ENCODE data around the gene ALDH16A1. TPM values are rescaled to one million over a fixed set of nuclear protein-coding genes. Genes with fewer than 3 reads are reported as not detected.

ALDH16A1 gene
- total RNA-seq, 1 donor from 2014 or later, result 14.7 TPM

GRCh38 chr19:49479975-49480628 is 27.1 kb downstream of the ALDH16A1 start:
- no peaks in the 10 kb centered on the region for H3K79me2 ChIP-seq (ENCODE audit: low read depth)
- TF ChIP-seq EZH2phosphoT487 (IDR thresholded peaks at IDR 0.05), result no peak
- TF ChIP-seq EZH2 (IDR thresholded peaks at IDR 0.05), result no peak
- TF ChIP-seq, protein P1, sequence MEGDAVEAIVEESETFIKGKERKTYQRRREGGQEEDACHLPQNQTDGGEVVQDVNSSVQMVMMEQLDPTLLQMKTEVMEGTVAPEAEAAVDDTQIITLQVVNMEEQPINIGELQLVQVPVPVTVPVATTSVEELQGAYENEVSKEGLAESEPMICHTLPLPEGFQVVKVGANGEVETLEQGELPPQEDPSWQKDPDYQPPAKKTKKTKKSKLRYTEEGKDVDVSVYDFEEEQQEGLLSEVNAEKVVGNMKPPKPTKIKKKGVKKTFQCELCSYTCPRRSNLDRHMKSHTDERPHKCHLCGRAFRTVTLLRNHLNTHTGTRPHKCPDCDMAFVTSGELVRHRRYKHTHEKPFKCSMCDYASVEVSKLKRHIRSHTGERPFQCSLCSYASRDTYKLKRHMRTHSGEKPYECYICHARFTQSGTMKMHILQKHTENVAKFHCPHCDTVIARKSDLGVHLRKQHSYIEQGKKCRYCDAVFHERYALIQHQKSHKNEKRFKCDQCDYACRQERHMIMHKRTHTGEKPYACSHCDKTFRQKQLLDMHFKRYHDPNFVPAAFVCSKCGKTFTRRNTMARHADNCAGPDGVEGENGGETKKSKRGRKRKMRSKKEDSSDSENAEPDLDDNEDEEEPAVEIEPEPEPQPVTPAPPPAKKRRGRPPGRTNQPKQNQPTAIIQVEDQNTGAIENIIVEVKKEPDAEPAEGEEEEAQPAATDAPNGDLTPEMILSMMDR (IDR thresholded peaks at IDR 0.05), result no peak
- H4K20me1 ChIP-seq (ENCODE audit: low read depth), result no peaks in the 10 kb centered on the region
- H3K9me3 Mint-ChIP-seq, result no peaks in the 10 kb centered on the region
- H3K4me3 Mint-ChIP-seq, result no peak overlapping the region
- H3K9ac ChIP-seq, result no peak overlapping the region
- no peak overlapping the region for H2AFZ ChIP-seq (replicated peaks)
- peaks cover 4% of the 10 kb centered on the region for H3K27me3 ChIP-seq
- peaks cover 4% of the 10 kb centered on the region for H3K27me3 Mint-ChIP-seq (ENCODE audit: insufficient read depth, low read depth)
- no peaks in the 10 kb centered on the region for H3K9me3 ChIP-seq (ENCODE audit: low read depth)
- no peaks in the 10 kb centered on the region for H3K36me3 Mint-ChIP-seq
- DNase-seq (ENCODE audit: low spot score), result no peak
- no peaks in the 10 kb centered on the region for H3K36me3 ChIP-seq
- H3K4me2 ChIP-seq, result no peak overlapping the region
- H3K27ac ChIP-seq, result no peak overlapping the region
- H3K4me3 ChIP-seq, result no peak overlapping the region
- H3F3A ChIP-seq (ENCODE audit: low read depth), result peaks cover 23% of the 10 kb centered on the region
- H3K4me1 Mint-ChIP-seq, result peaks cover 8% of the 10 kb centered on the region
- H3K4me1 ChIP-seq, result no peaks in the 10 kb centered on the region
- H3K27ac Mint-ChIP-seq, result no peak overlapping the region

GRCh38 chr19:49481020-49481683 is 28.1 kb downstream of the ALDH16A1 start:
- H3F3A ChIP-seq (ENCODE audit: low read depth), result peaks cover 13% of the 10 kb centered on the region
- H2AFZ ChIP-seq (replicated peaks), result no peak overlapping the region
- Mint-ChIP-seq H3K27me3 (ENCODE audit: insufficient read depth, low read depth) (peaks cover 4% of the 10 kb centered on the region), H3K4me3 (no peak overlapping the region), H3K27ac (no peak overlapping the region), H3K36me3 (no peaks in the 10 kb centered on the region), H3K4me1 (peaks cover 4% of the 10 kb centered on the region), H3K9me3 (no peaks in the 10 kb centered on the region)
- no peaks in the 10 kb centered on the region for H3K79me2 ChIP-seq (ENCODE audit: low read depth)
- H3K27ac ChIP-seq, result no peak overlapping the region
- no peaks in the 10 kb centered on the region for H4K20me1 ChIP-seq (ENCODE audit: low read depth)
- no peaks in the 10 kb centered on the region for H3K27me3 ChIP-seq
- H3K9me3 ChIP-seq (ENCODE audit: low read depth), result no peaks in the 10 kb centered on the region
- no peaks in the 10 kb centered on the region for H3K4me1 ChIP-seq
- TF ChIP-seq EZH2 (IDR thresholded peaks at IDR 0.05) (no peak), EZH2phosphoT487 (IDR thresholded peaks at IDR 0.05) (no peak)
- TF ChIP-seq, protein P1 (IDR thresholded peaks at IDR 0.05), result no peak
- H3K9ac ChIP-seq, result no peak overlapping the region
- no peaks in the 10 kb centered on the region for H3K36me3 ChIP-seq
- DNase-seq (ENCODE audit: low spot score), result no peak
- no peak overlapping the region for H3K4me3 ChIP-seq
- H3K4me2 ChIP-seq, result no peak overlapping the region

DNA sequence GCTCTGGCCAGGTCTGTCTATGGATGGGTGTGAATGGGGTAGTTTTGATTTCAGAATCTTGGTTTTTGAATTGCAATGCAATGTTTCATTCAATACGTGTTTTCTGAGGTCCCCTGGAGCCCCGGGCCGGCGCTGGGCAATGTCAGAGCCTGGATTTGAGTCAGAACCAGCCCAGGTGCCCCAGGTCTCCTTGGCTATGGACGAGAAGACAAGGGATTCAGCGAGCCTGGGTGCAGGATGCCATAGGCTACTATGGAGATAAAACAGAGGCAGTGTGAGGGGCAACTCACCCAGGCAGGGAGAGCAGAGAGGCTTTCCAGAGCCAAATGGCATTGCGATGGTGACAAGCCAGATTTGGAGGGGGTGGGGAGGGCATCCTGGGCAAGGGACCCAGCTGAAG is 33.2 kb downstream of the ALDH16A1 start:
- peak overlapping the region; percentile 73 for H3K4me3 Mint-ChIP-seq

More for the DNA sequence above, 33.2 kb downstream of the ALDH16A1 start:
- H3F3A ChIP-seq (ENCODE audit: low read depth), result peaks cover 44% of the 10 kb centered on the region
- H3K4me1 Mint-ChIP-seq, result peaks cover 26% of the 10 kb centered on the region
- no peaks in the 10 kb centered on the region for H3K27me3 ChIP-seq
- peaks cover 36% of the 10 kb centered on the region for H4K20me1 ChIP-seq (ENCODE audit: low read depth)
- peaks cover 17% of the 10 kb centered on the region for H3K36me3 Mint-ChIP-seq
- H3K27ac ChIP-seq, result no peak overlapping the region
- peaks cover 4% of the 10 kb centered on the region for H3K36me3 ChIP-seq
- H3K9ac ChIP-seq, result no peak overlapping the region
- H3K4me1 ChIP-seq, result peaks cover 9% of the 10 kb centered on the region
- peaks cover 37% of the 10 kb centered on the region for H3K79me2 ChIP-seq (ENCODE audit: low read depth)
- H3K9me3 ChIP-seq (ENCODE audit: low read depth), result no peaks in the 10 kb centered on the region
- no peak overlapping the region for H2AFZ ChIP-seq (replicated peaks)
- no peak overlapping the region for H3K4me3 ChIP-seq
- no peaks in the 10 kb centered on the region for H3K9me3 Mint-ChIP-seq
- no peak overlapping the region for H3K4me2 ChIP-seq
- TF ChIP-seq, protein P1 (IDR thresholded peaks at IDR 0.05), result no peak
- TF ChIP-seq EZH2phosphoT487 (IDR thresholded peaks at IDR 0.05) (no peak), EZH2 (IDR thresholded peaks at IDR 0.05) (no peak)
- peaks cover 4% of the 10 kb centered on the region for H3K27me3 Mint-ChIP-seq (ENCODE audit: insufficient read depth, low read depth)
- DNase-seq (ENCODE audit: low spot score), result peak; percentile 0
- peak overlapping the region; percentile 76 for H3K27ac Mint-ChIP-seq

All from neural progenitor cell (in vitro differentiated cells).